Activated B cell treated with CpG ODN at 0.5 μM for 24 hours (primary cell): ENCODE measurements around the gene PRRC2B. TPM values are rescaled to one million over a fixed set of nuclear protein-coding genes. Genes with fewer than 3 reads are reported as not detected.

Experiments used
- ATAC-seq: fragments of 200-7000 bp; cut with Tn5 transposase; one replicate; pipeline ENCODE4 v1.10.0; 2021; ENCODE audit warnings: low read depth, mild to moderate bottlenecking, moderate library complexity
- CTCF ChIA-PET: fragments of 350-600 bp; sonication (Branson Sonifier 250); formaldehyde crosslinking; loops from one replicate; lab custom pipeline; 2021; ENCODE audit warnings: antibody characterized with exemption; lab: Charles Lee
- POLR2A ChIA-PET: fragments of 350-600 bp; sonication (Branson Sonifier 250); formaldehyde crosslinking; loops from one replicate; lab custom pipeline; 2021; ENCODE audit warnings: antibody characterized with exemption; lab: Charles Lee
- DNase-seq: peaks from one replicate; pipeline ENCODE4 v3.0.0; 2022
- H3K27ac Mint-ChIP-seq: one replicate; pipeline ENCODE4 v1.8.0; 2020; ENCODE audit warnings: mixed read lengths
- H3K27me3 Mint-ChIP-seq: one replicate; pipeline ENCODE4 v1.8.0; 2021; ENCODE audit warnings: mixed read lengths
- H3K36me3 Mint-ChIP-seq: one replicate; pipeline ENCODE4 v1.8.0; 2021; ENCODE audit warnings: low read depth, mixed read lengths
- H3K4me1 Mint-ChIP-seq: one replicate; pipeline ENCODE4 v1.8.0; 2021; ENCODE audit warnings: mixed read lengths
- H3K4me3 Mint-ChIP-seq: one replicate; pipeline ENCODE4 v1.8.0; 2020; ENCODE audit warnings: mild to moderate bottlenecking, mixed read lengths
- H3K9me3 Mint-ChIP-seq: one replicate; pipeline ENCODE4 v1.8.0; 2020; ENCODE audit warnings: mixed read lengths
- CTCF ChIP-seq: fragments of 200-600 bp; IDR thresholded peaks from one replicate; pipeline ENCODE4 v1.8.0; 2022; ENCODE audit warnings: antibody characterized with exemption, mild to moderate bottlenecking
- intact Hi-C: fragments of 100-400 bp; cut with micrococcal nuclease; formaldehyde crosslinking; loops from one replicate; pipeline ENCODE4 v1.15.1; 2024
- total RNA-seq: library from RNA; stranded (reverse); gene quantifications from 2 replicates; pipeline ENCODE4 v1.2.3, GENCODE V29; 2022

The PRRC2B gene
- total RNA-seq, 1 donor from 2014 or later, result 206 TPM

GRCh38 chr9:131436376-131436775, 42.5 kb downstream of the PRRC2B start:
- H3K9me3 Mint-ChIP-seq, result no peaks in the 10 kb centered on the region
- H3K4me1 Mint-ChIP-seq, result peaks cover 20% of the 10 kb centered on the region
- DNase-seq (no peak), ATAC-seq (no peak)
- ChIA-PET CTCF (interaction anchor here (1.5 kb wide), 1 partner anchor 87 kb away, joined by 5 read pairs; no protein-coding TSS in a partner anchor), POLR2A (no interaction called here)
- no peaks in the 10 kb centered on the region for H3K27me3 Mint-ChIP-seq
- no peak overlapping the region for H3K27ac Mint-ChIP-seq
- TF ChIP-seq CTCF, result no peak
- H3K36me3 Mint-ChIP-seq, result peaks cover 94% of the 10 kb centered on the region
- intact Hi-C loops, result no loop called here
- no peak overlapping the region for H3K4me3 Mint-ChIP-seq

- DNase-seq, result no peak
- CTCF ChIA-PET, result interaction anchor here (1.5 kb wide), 1 partner anchor 87 kb away, joined by 5 read pairs; no protein-coding TSS in a partner anchor
- no peak for TF ChIP-seq CTCF
- intact Hi-C loops, result no loop called here
- POLR2A ChIA-PET, result interaction anchor here (0.5 to 0.7 kb wide), 2 partner anchors 38 to 312 kb away, joined by 3 read pairs; partner anchors contain the start of gene NUP214
- no peaks in the 10 kb centered on the region for H3K9me3 Mint-ChIP-seq
- no peak for ATAC-seq
- H3K27ac Mint-ChIP-seq, result peak overlapping the region; percentile 20
- H3K4me1 Mint-ChIP-seq, result peaks cover 25% of the 10 kb centered on the region
- no peak overlapping the region for H3K4me3 Mint-ChIP-seq
- H3K36me3 Mint-ChIP-seq, result peaks cover 97% of the 10 kb centered on the region
- H3K27me3 Mint-ChIP-seq, result no peaks in the 10 kb centered on the region
Observed at GRCh38 chr9:131436865-131437271, 43.0 kb downstream of the PRRC2B start.

GRCh38 chr9:131438190-131438589, 44.3 kb downstream of the PRRC2B start:
- ChIA-PET CTCF (interaction anchor here (0.6 to 1.6 kb wide), 2 partner anchors 87 to 89 kb away, joined by 3 to 4 read pairs; no protein-coding TSS in a partner anchor), POLR2A (no interaction called here)
- DNase-seq (no peak), ATAC-seq (no peak)
- no peak for TF ChIP-seq CTCF
- intact Hi-C loops, result no loop called here
- Mint-ChIP-seq H3K27ac (no peak overlapping the region), H3K27me3 (no peaks in the 10 kb centered on the region), H3K36me3 (peaks cover 90% of the 10 kb centered on the region), H3K9me3 (no peaks in the 10 kb centered on the region), H3K4me1 (peaks cover 31% of the 10 kb centered on the region), H3K4me3 (no peak overlapping the region)

- intact Hi-C loops, result no loop called here
- ChIA-PET CTCF (no interaction called here), POLR2A (interaction anchor here (0.6 to 1.4 kb wide), 2 partner anchors 10 to 180 kb away, joined by 4 to 14 read pairs; no protein-coding TSS in a partner anchor)
- peaks cover 86% of the 10 kb centered on the region for H3K36me3 Mint-ChIP-seq
- peak overlapping the region; percentile 43 for H3K27ac Mint-ChIP-seq
- H3K4me3 Mint-ChIP-seq, result no peak overlapping the region
- no peak for TF ChIP-seq CTCF
- DNase-seq (no peak), ATAC-seq (no peak)
- H3K9me3 Mint-ChIP-seq, result no peaks in the 10 kb centered on the region
- peaks cover 31% of the 10 kb centered on the region for H3K4me1 Mint-ChIP-seq
- H3K27me3 Mint-ChIP-seq, result no peaks in the 10 kb centered on the region
Observed at GRCh38 chr9:131439224-131439623, 45.3 kb downstream of the PRRC2B start.

GRCh38 chr9:131441441-131441840, 47.6 kb downstream of the PRRC2B start:
- ChIA-PET CTCF (no interaction called here), POLR2A (interaction anchor here (2.6 kb wide), 1 partner anchor 68 kb away, joined by 15 read pairs; no protein-coding TSS in a partner anchor)
- Mint-ChIP-seq H3K4me3 (peak overlapping the region; percentile 46), H3K27ac (peak overlapping the region; percentile 86), H3K27me3 (no peaks in the 10 kb centered on the region), H3K9me3 (no peaks in the 10 kb centered on the region), H3K36me3 (peaks cover 87% of the 10 kb centered on the region), H3K4me1 (peaks cover 31% of the 10 kb centered on the region)
- intact Hi-C loops, result loop anchor here (1.0 to 5.0 kb wide), 4 partner anchors 36 to 91 kb away; no protein-coding TSS in a partner anchor
- no peak for TF ChIP-seq CTCF
- DNase-seq, result peak; percentile 37
- peak; percentile 99 for ATAC-seq
